ENCODE results near the gene GRID1. TPM values are rescaled to one million over a fixed set of nuclear protein-coding genes. Genes with fewer than 3 reads are reported as not detected.

GRID1 gene
- total and polyA plus RNA-seq, 9 of the 15 experiments (the other 6 are each of a cell fraction or from before 2014, with no cell fraction given): 0.01 to 7.2 (median 1.2) TPM

- H4K20me1 ChIP-seq (replicated peaks; ENCODE audit: control insufficient read depth, insufficient read depth, low read length): no peaks in the 10 kb centered on the region
- WGBS (ENCODE audit: insufficient coverage, low coverage, missing lambda C conversion rate): 0% methylated on average over 4 of the region's 4 CpGs
- in situ Hi-C loops (cut with MboI): no loop called here
- ChIA-PET POLR2A (no interaction called here), CTCF (ENCODE audit: low intra/inter-chr PET ratio) (no interaction called here)
- no peaks in the 10 kb centered on the region for H3K4me1 ChIP-seq (replicated peaks in 1 of 2; ENCODE audit: control insufficient read depth in 2 of 2, insufficient read depth in 2 of 2, low read length in 2 of 2)
- no peak overlapping the region for H3K9ac ChIP-seq (ENCODE audit: insufficient read depth in 1 of 2, low read depth in 2 of 2, low read length in 2 of 2)
- H3K79me2 ChIP-seq (ENCODE audit: control insufficient read depth, insufficient read depth, low read length): no peaks in the 10 kb centered on the region
- DNase-seq (ENCODE audit: extremely low read depth in 1 of 4, low spot score in 3 of 4): no peak
- H3K9me1 ChIP-seq (ENCODE audit: control insufficient read depth, insufficient read depth, low read length): no peaks in the 10 kb centered on the region
- no peak for FAIRE-seq
- no peak overlapping the region for H3K27ac ChIP-seq (ENCODE audit: extremely low read depth, low read depth, low read length)
- H3K36me3 ChIP-seq (ENCODE audit: control insufficient read depth, insufficient read depth, low read length): no peaks in the 10 kb centered on the region
- H3K4me3 ChIP-seq: no peak overlapping the region
- no TSS peak for BruUV-seq (replicated peaks)
- intact Hi-C loops (cut with micrococcal nuclease): no loop called here
- H3K9me3 ChIP-seq (replicated peaks; ENCODE audit: control insufficient read depth, insufficient read depth, low read depth, low read length): no peaks in the 10 kb centered on the region
- H3K27me3 ChIP-seq (ENCODE audit: control insufficient read depth in 2 of 2, insufficient read depth in 2 of 2, low read length in 2 of 2): no peaks in the 10 kb centered on the region
- H3K4me2 ChIP-seq (ENCODE audit: insufficient read depth, low read length): no peak overlapping the region
- H2AFZ ChIP-seq (ENCODE audit: low read depth, low read length): no peak overlapping the region
- ATAC-seq: no peak
- TF ChIP-seq SETDB1 (IDR thresholded peaks at IDR 0.05; ENCODE audit: low read length): no peak
- no peak for TF ChIP-seq MXI1 (IDR thresholded peaks at IDR 0.05; ENCODE audit: low read depth, low read length)
- TF ChIP-seq ZNF23 (CRISPR knock-in tag; IDR thresholded peaks at IDR 0.05): no peak
- TF ChIP-seq, protein P1, sequence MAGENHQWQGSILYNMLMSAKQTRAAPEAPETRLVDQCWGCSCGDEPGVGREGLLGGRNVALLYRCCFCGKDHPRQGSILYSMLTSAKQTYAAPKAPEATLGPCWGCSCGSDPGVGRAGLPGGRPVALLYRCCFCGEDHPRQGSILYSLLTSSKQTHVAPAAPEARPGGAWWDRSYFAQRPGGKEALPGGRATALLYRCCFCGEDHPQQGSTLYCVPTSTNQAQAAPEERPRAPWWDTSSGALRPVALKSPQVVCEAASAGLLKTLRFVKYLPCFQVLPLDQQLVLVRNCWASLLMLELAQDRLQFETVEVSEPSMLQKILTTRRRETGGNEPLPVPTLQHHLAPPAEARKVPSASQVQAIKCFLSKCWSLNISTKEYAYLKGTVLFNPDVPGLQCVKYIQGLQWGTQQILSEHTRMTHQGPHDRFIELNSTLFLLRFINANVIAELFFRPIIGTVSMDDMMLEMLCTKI (IDR thresholded peaks at IDR 0.05; ENCODE audit: partially characterized antibody): no peak
- no peak for TF ChIP-seq NCOA6 (IDR thresholded peaks at IDR 0.05)
- TF ChIP-seq, protein P2, sequence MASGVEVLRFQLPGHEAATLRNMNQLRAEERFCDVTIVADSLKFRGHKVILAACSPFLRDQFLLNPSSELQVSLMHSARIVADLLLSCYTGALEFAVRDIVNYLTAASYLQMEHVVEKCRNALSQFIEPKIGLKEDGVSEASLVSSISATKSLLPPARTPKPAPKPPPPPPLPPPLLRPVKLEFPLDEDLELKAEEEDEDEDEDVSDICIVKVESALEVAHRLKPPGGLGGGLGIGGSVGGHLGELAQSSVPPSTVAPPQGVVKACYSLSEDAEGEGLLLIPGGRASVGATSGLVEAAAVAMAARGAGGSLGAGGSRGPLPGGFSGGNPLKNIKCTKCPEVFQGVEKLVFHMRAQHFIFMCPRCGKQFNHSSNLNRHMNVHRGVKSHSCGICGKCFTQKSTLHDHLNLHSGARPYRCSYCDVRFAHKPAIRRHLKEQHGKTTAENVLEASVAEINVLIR (CRISPR knock-in tag; IDR thresholded peaks at IDR 0.05): no peak
- TF ChIP-seq SRSF9 (IDR thresholded peaks at IDR 0.05; ENCODE audit: borderline replicate concordance, low read depth, low read length): no peak
- no peak for TF ChIP-seq ZNF274 (IDR thresholded peaks at IDR 0.05; ENCODE audit: borderline replicate concordance, low read depth, low read length)
- TF ChIP-seq WHSC1 (IDR thresholded peaks at IDR 0.05; ENCODE audit: low read length): no peak
- TF ChIP-seq ZNF324 (CRISPR knock-in tag; IDR thresholded peaks at IDR 0.05): no peak
- no peak for TF ChIP-seq MTA3 (IDR thresholded peaks at IDR 0.05; ENCODE audit: borderline replicate concordance)
- TF ChIP-seq ZNF408 (CRISPR knock-in tag; IDR thresholded peaks at IDR 0.05; ENCODE audit: low read depth): no peak
- TF ChIP-seq SAFB2 (IDR thresholded peaks at IDR 0.05; ENCODE audit: borderline replicate concordance, low read depth, low read length, severe bottlenecking): no peak
- no peak for TF ChIP-seq ZBTB5 (IDR thresholded peaks at IDR 0.05)
- no peak for TF ChIP-seq RBM39 (optimal IDR thresholded peaks at IDR 0.05; ENCODE audit: low read depth, low read length)
- no peak for TF ChIP-seq POLR2A (conservative IDR thresholded peaks at IDR 0.05)
- no peak for TF ChIP-seq TCF3 (CRISPR knock-in tag; IDR thresholded peaks at IDR 0.05)
- TF ChIP-seq, protein P3, sequence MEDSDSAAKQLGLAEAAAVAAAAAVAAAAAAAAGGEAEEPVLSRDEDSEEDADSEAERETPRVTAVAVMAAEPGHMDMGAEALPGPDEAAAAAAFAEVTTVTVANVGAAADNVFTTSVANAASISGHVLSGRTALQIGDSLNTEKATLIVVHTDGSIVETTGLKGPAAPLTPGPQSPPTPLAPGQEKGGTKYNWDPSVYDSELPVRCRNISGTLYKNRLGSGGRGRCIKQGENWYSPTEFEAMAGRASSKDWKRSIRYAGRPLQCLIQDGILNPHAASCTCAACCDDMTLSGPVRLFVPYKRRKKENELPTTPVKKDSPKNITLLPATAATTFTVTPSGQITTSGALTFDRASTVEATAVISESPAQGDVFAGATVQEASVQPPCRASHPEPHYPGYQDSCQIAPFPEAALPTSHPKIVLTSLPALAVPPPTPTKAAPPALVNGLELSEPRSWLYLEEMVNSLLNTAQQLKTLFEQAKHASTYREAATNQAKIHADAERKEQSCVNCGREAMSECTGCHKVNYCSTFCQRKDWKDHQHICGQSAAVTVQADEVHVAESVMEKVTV (CRISPR knock-in tag; IDR thresholded peaks at IDR 0.05): no peak
These were observed 229.7 kb downstream of the GRID1 start for GRCh38 chr10:86136934-86137333.
